Psoas muscle (tissue), 8 donors: ENCODE results near the gene ADCY2. TPM values are rescaled to one million over a fixed set of nuclear protein-coding genes. Genes with fewer than 3 reads are reported as not detected.
A peak's percentile ranks its signal among the peaks of the same experiment; 100 is the strongest.

Experiments used
- ATAC-seq, 4 donors: fragments of 200-7000 bp; cut with Tn5 transposase; one replicate each; pipeline ENCODE4 v1.9.1; 2020; ENCODE audit warnings: moderate library complexity in 3 of 4, mild to moderate bottlenecking in 2 of 4
- DNase-seq, 2 donors: peaks; one replicate each; pipeline ENCODE4 v3.0.0-alpha.2; 2020
- H3K27ac ChIP-seq: fragments of 200-600 bp; one replicate; pipeline ENCODE4 v1.8.0; 2022
- H3K27me3 ChIP-seq, 3 donors: fragments of 200-600 bp in 1 of 3; one replicate each; pipeline versions ENCODE4 v1.6.1 to v1.8.0; 2013 to 2022; ENCODE audit warnings: low read length in 2 of 3, mild to moderate bottlenecking in 2 of 3, moderate library complexity in 1 of 3; ENCODE audit not compliant: insufficient read depth in 3 of 3
- H3K36me3 ChIP-seq, 2 donors: fragments of 200-600 bp in 1 of 2; one replicate each; pipeline versions ENCODE4 v1.6.1 to v1.8.0; 2013 to 2022; ENCODE audit warnings: low read depth in 1 of 2, mild to moderate bottlenecking in 1 of 2, moderate library complexity in 1 of 2; ENCODE audit not compliant: insufficient read depth in 1 of 2
- H3K4me1 ChIP-seq: fragments of 200-600 bp; one replicate; pipeline ENCODE4 v1.8.0; 2022
- H3K4me3 ChIP-seq: fragments of 200-600 bp; one replicate; pipeline ENCODE4 v1.8.0; 2022; ENCODE audit warnings: mild to moderate bottlenecking
- H3K9me3 ChIP-seq: fragments of 200-600 bp; one replicate; pipeline ENCODE4 v1.8.0; 2022
- WGBS, 3 donors: extraction: QIAGEN DNeasy Blood & Tissue Kit; methylation state at CpG; one replicate each; pipeline versions ENCODE4 v1.1.6 to v1.1.7; 2013; 5-methylcytosine and 5-hydroxymethylcytosine counted together
- intact Hi-C, 2 donors: fragments of 100-400 bp; cut with DNase I; formaldehyde crosslinking; loops; one replicate each; pipeline versions ENCODE4 v1.11.0 to v1.14.2; 2022
- polyA plus RNA-seq, 3 donors: library from polyadenylated mRNA; stranded (reverse); fragments of 200-250 nt; gene quantifications; one replicate each; pipeline ENCODE4 v1.2.3, GENCODE V29; 2013
- total RNA-seq, 4 donors: library from RNA; stranded (reverse); fragmentation: NEBNext Ultra II Directional in 2 of 4; extraction: Animal tissue kit (Norgen Biotek cat#: 25700) in 2 of 4; gene quantifications; one replicate each; pipeline versions ENCODE4 v1.2.1 to v1.2.4, GENCODE V29; 2021 to 2023
- TF ChIP-seq, protein P1 (sequence below): fragments of 200-600 bp; IDR thresholded peaks from one replicate; pipeline ENCODE4 v1.8.0; 2022; ENCODE audit warnings: antibody characterized with exemption
- donor health status: healthy with polysubstance abuse.
- donor health status: DM: no; HTN: no; CAD: no; lungs with moderate emphysema.
- donor health status: Bipolar disorder and iron deficiency.
- donor health status: healthy.
- donor health status: DM: yes; HTN: yes; CAD: no.
- donor health status: DM: no; HTN: no; CAD: no.
- donor health status: DM: no; HTN: no; CAD: no.
- donor health status: DM: yes; HTN: yes; CAD: no.

The ADCY2 gene
- total and polyA plus RNA-seq, 7 donors: 24.3 to 91.4 (median 55.1) TPM

DNA sequence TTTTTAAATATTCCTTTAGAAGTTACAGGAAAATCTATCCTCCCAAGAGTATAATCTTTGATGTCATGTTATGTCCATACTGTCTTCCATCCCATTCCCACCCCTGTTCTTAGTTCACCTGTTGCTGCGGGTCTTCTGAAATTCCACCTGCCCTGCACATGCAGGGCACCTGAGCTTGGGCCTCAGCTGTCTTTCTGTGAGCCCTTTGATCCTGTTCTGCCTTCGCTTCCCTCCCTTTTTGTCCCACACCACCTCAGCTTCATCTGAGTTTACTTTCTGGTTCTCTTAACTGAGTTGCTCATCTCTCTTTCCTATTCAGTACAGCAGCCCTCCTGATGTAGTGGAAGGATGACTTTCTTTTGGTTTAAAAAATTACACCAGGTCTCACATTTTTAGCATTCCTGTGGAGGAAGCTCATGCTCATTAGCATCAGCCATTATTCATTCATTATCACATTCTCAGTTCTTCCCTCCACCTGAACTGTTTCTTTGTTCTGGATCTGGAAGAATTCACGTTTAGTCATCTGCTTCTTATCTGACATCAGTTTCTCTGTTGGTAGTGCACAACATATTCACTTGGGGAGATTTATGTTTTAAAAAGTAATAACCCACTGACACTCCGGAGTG lies 211.0 kb downstream of the ADCY2 start:
- DNase-seq: no peak
- H3K36me3 ChIP-seq: no peaks in the 10 kb centered on the region
- H3K4me1 ChIP-seq: no peaks in the 10 kb centered on the region
- no peaks in the 10 kb centered on the region for H3K9me3 ChIP-seq
- no peak overlapping the region for H3K27ac ChIP-seq
- H3K27me3 ChIP-seq: no peaks in the 10 kb centered on the region
- intact Hi-C loops: no loop called here
- H3K4me3 ChIP-seq: no peak overlapping the region
- ATAC-seq: no peak
- TF ChIP-seq, protein P1, sequence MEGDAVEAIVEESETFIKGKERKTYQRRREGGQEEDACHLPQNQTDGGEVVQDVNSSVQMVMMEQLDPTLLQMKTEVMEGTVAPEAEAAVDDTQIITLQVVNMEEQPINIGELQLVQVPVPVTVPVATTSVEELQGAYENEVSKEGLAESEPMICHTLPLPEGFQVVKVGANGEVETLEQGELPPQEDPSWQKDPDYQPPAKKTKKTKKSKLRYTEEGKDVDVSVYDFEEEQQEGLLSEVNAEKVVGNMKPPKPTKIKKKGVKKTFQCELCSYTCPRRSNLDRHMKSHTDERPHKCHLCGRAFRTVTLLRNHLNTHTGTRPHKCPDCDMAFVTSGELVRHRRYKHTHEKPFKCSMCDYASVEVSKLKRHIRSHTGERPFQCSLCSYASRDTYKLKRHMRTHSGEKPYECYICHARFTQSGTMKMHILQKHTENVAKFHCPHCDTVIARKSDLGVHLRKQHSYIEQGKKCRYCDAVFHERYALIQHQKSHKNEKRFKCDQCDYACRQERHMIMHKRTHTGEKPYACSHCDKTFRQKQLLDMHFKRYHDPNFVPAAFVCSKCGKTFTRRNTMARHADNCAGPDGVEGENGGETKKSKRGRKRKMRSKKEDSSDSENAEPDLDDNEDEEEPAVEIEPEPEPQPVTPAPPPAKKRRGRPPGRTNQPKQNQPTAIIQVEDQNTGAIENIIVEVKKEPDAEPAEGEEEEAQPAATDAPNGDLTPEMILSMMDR: no peak
- 64 to 72% (median 68%) methylated on average over 4 of the region's 4 CpGs for WGBS, 3 donors

DNA sequence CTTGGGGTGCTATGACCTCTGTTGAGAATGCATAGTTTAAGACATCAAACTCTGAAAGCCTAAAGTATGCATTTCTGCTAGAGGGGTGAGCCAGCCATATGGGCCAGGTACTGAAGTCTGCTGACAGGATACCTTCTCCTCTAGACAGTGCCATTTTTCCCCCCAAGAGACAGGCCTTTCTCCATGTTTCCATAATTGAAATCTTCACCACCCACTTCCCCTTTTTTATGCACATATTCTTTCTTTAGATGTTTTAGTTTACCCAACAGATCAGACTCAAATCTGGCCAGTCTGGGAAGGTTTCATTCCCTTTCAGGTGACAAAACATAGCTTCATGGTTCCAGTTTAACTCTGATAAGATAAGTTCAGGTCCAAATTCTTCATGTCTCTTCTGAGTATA lies 212.8 kb downstream of the ADCY2 start:
- H3K9me3 ChIP-seq: no peaks in the 10 kb centered on the region
- no peak for ATAC-seq
- H3K4me3 ChIP-seq: no peak overlapping the region
- no peaks in the 10 kb centered on the region for H3K4me1 ChIP-seq
- intact Hi-C loops: no loop called here
- no peaks in the 10 kb centered on the region for H3K27me3 ChIP-seq
- TF ChIP-seq, protein P1: no peak
- no peak overlapping the region for H3K27ac ChIP-seq
- no peak for DNase-seq
- H3K36me3 ChIP-seq: no peaks in the 10 kb centered on the region

DNA sequence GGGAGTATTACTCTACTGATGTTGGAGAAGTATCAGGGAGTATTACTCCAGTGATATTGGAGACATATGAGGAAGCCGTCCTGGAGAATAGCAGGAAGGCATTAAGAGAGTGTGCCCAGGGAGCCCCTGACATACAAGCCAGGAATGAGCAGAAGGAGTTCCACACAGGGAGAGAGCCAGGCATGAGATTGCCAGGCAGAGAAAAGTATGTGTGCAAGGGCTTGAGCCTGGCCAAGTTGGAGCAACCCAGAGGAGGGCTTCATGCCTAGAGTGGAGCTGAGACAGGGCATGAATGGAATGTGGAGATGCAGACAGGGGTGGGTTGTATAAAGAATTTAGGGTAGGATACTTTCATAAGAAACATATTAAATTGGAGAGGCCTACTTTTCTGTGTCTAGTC lies 213.8 kb downstream of the ADCY2 start:
- ATAC-seq: peak in 3 of 4 donors; percentile 28 to 46 (median 30)

DNA sequence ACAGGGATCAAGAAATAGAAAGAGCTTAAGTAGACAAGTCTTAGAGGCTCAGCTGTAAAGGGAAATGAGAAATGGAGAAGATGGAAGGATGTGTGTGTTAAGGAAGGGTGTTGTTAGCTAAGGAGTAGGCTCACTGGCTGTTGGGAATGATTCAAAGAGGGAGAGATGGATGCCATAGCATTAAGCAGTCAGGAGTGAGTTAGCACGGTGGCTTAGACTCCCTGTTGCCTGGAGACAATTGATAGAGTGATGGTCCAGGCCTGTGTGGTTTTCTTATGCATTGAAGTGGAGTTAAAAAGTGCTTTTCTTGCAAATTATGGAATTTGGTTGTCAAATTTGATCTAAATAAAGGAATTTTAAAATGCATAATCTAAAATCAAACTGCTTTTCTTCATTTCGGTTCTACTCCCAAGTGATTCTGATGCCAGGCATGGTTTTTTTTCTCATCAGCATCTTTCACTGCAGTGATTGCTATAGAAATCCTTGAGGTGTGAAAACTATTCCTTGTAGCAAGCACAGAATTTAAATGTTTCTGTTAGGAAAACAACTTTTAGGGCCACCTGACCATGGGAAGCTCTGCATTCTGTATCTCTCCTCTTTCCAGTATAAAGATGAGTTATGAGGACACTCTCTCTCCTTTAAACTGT lies 214.7 kb downstream of the ADCY2 start:
- DNase-seq (no peak), ATAC-seq (peak in 1 of 4 donors; percentile 29)
- TF ChIP-seq, protein P1: no peak
- no peaks in the 10 kb centered on the region for H3K27me3 ChIP-seq
- no peaks in the 10 kb centered on the region for H3K36me3 ChIP-seq
- H3K4me3 ChIP-seq: no peak overlapping the region
- no peaks in the 10 kb centered on the region for H3K9me3 ChIP-seq
- intact Hi-C loops: no loop called here
- WGBS, 3 donors: 75 to 82% (median 76%) methylated on average over 2 of the region's 2 CpGs
- H3K4me1 ChIP-seq: no peaks in the 10 kb centered on the region
- H3K27ac ChIP-seq: no peak overlapping the region

More for the DNA sequence above, 213.8 kb downstream of the ADCY2 start:
- Histone ChIP-seq H3K36me3 (no peaks in the 10 kb centered on the region), H3K27me3 (no peaks in the 10 kb centered on the region), H3K27ac (no peak overlapping the region), H3K4me3 (no peak overlapping the region), H3K9me3 (no peaks in the 10 kb centered on the region), H3K4me1 (no peaks in the 10 kb centered on the region)
- intact Hi-C loops: no loop called here
- TF ChIP-seq, protein P1: no peak
- 7 to 45% (median 29%) methylated on average over 1 of the region's 1 CpG for WGBS, 3 donors
- no peak for DNase-seq
